ENCODE measurements around the gene DIRAS3. TPM values are rescaled to one million over a fixed set of nuclear protein-coding genes. Genes with fewer than 3 reads are reported as not detected.

The DIRAS3 gene
- total RNA-seq = 1.5 TPM

GRCh38 chr1:68049941-68050878 is at the start of gene DIRAS3:
TSS of gene DIRAS3 (minus strand) at chr1:68050627. CDS start at chr1:68047297, 3,330 bp downstream.

Other genes with a start within 250 kb of the DIRAS3 start
- 81.9 TPM for gene GNG12, start 217.2 kb downstream of the DIRAS3 start, total RNA-seq
- 102 TPM for gene WLS, start 181.9 kb upstream of the DIRAS3 start, total RNA-seq